Dermis blood vessel endothelial cell (primary cell): ENCODE results near the gene SPAG9. TPM values are rescaled to one million over a fixed set of nuclear protein-coding genes. Genes with fewer than 3 reads are reported as not detected.
A peak's percentile ranks its signal among the peaks of the same experiment; 100 is the strongest.

Source experiments
- DNase-seq: peaks from one replicate; pipeline ENCODE4 v3.0.0; 2010
- total RNA-seq: library from RNA; depleted of rRNA; stranded (reverse); fragments of >200 nt; gene quantifications from 2 replicates; pipeline ENCODE4 v1.2.3, GENCODE V29; 2014

Gene SPAG9
- total RNA-seq, 1 donor from 2014 or later = 122 TPM

DNA sequence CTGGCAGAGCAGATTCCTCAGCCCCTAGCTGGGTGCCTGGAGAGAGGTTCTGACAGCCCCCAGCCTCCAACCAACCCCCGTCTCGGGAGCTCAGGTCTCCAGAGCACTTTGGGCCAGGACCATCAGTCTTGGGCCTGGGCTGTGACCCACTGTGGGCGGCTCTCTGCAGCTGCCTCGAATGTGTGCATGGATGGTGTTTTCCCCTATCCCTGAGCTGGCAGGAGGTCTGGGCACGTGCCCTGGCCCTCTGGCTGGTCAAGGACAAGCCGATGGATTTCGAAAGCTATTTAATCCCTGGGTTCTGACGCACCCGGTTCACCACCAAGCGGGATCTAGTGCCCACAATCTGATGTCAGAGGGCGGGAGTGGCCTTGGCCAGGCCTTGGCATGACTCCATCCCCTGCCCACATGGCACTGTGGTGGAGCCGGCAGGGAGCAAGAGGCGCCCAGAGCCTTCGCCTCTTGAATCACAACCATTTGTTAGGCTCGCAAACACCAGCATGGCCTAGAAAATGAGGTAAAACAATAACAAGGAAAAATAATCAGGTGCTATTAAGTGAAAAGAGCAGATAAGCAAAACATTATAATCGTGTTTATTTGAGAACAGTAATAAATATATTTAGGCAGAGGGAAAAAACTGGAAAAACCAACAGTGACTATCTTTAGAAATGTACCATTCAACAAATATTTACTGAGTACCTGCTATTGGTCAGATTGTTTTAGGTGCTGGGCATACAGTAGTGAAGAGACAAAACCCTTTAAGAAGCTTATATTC lies 185.3 kb downstream of the SPAG9 start:
- no peak for DNase-seq

DNA sequence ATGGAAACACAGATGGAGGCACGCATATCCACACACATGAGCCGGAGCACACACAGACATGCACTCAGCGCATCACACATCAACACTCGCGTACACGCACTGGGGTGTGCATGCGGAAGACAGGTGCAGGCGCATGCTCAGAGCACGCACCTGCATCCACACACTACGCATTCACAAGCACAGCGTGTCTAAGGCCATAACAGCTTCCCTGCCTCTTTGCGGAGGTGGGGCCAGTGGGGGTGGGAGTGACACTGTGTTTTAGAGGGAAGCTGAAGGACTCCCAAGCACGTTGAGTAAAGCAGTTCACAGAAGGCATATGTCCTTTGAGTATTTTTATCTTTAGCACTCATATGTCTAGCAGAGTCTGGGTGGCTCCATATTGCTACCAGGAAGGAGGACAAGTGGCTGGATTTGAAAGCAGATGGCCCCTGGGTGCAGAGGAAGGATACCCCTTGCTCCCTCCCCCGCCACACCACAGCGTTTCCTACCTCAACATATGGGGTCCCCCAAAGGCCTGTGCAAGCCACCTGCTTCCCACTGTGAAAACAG lies 185.9 kb downstream of the SPAG9 start:
- DNase-seq = no peak

- DNase-seq = no peak
These were observed 186.5 kb downstream of the SPAG9 start for GRCh38 chr17:50934161-50934560.

GRCh38 chr17:50931144-50931908 lies 189.3 kb downstream of the SPAG9 start:
- peak; percentile 86 for DNase-seq

GRCh38 chr17:50928646-50929045 lies 192.0 kb downstream of the SPAG9 start:
- no peak for DNase-seq

DNA sequence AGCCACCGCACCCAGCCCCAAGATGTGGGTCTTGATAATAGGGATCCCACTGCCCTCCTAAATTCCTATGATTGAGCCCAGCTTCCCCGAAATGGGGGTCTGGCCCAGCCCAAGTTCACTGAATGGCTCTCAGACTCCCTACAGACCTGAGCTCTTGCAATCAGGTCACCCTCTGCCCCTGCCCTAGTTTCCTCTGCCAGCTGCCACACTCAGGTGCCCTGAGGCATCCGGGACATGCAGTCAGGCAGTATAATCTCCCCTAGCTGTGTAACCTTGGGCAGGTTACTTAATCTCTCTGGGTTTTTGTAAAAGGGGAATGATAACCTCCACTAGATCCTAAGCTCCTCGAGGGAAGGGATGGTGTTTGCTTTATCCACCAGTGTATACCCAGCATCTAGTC lies 193.4 kb downstream of the SPAG9 start:
- no peak for DNase-seq

DNA sequence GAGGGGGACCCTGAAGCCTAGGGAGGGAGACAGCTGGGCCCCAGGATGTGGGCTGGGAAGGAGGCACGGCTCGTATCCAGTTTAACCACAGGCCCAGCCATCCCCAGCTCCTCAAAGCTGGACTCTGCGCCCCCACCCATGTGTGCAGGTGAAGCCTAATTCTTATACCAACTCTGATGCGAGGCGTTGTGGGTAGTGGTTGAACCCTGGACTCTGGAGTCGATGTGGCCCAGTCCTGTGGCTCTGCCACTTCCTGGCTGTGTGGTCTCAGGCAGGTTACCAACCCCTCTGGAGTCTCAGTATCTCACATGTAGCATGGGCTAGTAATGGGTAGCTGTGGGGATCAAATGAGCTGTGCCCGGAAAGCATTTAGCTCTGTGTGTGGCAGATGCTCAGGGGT lies 194.1 kb downstream of the SPAG9 start:
- no peak for DNase-seq

GRCh38 chr17:50925296-50925891 lies 195.3 kb downstream of the SPAG9 start:
- no peak for DNase-seq

- no peak for DNase-seq
These were observed 195.9 kb downstream of the SPAG9 start for GRCh38 chr17:50924800-50925199.

DNA sequence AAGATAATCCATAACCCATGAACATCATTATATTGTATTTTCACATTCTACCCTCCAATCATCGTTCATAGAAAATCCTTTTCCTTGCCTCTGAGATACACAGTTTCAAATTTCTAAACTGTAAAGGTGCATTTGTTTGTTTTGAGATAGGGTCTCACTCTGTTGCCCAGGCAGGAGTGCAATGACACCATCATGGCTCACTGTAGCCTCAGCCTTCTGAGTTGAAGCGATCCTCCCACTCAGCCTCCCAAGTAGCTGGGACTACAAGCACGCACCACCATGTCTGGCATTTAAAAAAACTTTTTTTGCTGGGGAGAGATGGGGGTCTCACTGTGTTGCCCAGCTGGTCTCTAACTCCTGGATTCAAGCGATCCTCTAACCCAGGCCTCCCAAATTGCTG lies 196.4 kb downstream of the SPAG9 start:
- DNase-seq = no peak

GRCh38 chr17:50923611-50924010 lies 197.1 kb downstream of the SPAG9 start:
- DNase-seq = no peak

DNA sequence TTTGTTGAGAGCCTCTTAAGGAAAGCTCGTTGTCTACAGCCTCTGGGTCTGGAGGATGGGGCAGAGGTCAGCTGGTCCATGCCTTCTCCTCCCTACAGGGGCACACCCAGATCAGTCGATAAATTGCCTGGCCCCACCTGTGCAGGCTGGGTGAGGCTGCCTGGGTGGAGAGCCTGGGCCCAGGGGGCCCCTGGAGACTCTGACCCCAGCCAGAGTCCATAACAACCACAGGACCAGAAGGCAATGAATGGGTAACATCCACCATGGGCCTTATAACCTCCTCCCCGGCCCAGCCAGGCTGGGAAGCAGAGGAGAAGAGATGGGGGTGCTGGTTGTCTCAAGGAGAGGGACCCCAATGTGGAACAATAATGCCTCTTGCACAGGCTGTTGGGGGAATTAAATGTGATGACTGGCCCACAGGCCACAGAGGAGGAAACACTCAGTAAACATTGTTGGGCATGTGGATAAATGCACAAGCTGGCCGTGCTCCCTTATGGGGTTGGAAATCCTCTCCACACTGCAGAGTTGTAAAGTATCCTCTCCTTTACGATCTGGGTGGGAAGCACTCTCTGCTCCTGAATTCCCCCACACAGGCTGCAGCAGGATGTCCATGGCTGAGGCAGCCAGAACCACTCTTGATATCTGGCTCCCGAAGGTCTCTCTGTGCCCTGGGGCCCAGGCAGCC lies 197.8 kb downstream of the SPAG9 start:
- DNase-seq = no peak

GRCh38 chr17:50922107-50922506 lies 198.6 kb downstream of the SPAG9 start:
- DNase-seq = no peak

- DNase-seq = no peak
These were observed 199.6 kb downstream of the SPAG9 start for GRCh38 chr17:50920891-50921586.

DNA sequence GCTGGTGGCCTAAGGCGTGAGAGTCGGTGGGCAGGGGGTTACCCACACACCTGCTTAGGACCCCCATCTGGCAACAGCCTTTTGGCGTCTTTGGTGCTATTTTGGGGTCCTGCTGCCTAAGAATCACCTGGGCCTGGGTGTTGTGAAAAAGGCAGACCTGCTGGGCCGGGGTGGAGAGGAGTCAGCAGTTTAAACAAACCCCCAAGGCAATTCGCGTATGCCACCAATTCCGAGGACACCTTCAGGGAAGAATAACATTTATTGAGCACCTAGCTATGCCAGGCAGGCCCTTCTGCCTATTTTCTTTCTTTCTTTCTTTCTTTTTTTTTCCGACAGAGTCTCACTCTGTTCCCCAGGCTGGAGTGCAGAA lies 200.6 kb downstream of the SPAG9 start:
- DNase-seq = no peak

DNA sequence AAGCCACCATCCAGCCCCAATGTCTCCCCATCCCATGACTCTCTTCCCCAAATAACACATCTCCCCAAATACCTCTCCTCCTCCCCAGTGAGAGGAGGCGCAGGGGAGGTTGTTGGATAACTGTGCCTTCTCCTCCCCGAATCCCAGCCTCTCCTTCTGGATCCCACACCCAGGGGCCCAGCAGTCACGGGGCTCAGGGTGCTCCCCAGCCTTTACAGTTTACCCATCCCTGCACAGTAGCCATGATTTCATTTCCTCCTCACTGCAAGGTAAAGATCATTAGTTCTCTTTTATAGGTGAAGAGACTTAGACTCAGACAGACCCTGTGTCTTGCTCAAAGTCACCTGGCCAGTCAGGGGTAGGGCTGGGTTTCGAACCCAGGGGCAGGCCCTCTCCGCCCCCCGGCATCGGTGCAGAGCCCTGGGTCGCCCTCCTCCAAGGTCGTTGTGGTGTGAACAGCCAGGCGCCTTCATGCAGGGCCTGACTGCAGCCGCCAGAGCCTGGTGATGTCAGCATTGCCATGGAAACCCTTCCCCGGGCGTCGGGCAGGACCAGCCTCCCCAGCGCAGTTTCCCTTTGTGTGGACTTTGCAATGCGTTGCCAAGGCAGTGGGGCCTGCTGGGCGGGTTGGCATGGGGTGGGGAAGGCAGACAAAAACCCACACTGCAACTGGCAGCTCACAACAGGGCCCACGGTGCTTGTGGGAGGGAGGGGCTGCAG lies 201.2 kb downstream of the SPAG9 start:
- peak; percentile 93 for DNase-seq

GRCh38 chr17:50918933-50919296 lies 201.8 kb downstream of the SPAG9 start:
- no peak for DNase-seq

GRCh38 chr17:50918071-50918932 lies 202.4 kb downstream of the SPAG9 start:
- no peak for DNase-seq

DNA sequence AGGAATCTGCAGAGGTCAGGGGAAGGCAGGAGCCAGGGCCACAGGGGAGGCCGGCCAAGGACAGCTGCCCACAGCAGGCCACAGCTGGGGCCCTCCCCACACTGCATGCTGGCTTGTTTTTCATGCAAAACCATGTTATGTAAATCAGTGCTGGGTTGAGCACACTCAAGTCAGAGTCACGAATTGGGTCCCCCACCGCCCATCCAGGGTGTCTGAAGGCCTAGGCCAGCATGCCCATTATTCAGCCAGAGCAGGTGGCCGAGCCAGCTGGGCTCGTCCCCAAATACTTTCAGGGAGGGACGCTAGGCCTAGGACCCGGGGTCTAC lies 203.3 kb downstream of the SPAG9 start:
- DNase-seq = no peak

GRCh38 chr17:50916708-50917417 lies 203.8 kb downstream of the SPAG9 start:
- no peak for DNase-seq
